ENCODE results near the gene SPATA32.

GRCh38 chr17:45234641-45235415 is 27.1 kb downstream of the SPATA32 start:
- TF ChIP-seq, protein P1, sequence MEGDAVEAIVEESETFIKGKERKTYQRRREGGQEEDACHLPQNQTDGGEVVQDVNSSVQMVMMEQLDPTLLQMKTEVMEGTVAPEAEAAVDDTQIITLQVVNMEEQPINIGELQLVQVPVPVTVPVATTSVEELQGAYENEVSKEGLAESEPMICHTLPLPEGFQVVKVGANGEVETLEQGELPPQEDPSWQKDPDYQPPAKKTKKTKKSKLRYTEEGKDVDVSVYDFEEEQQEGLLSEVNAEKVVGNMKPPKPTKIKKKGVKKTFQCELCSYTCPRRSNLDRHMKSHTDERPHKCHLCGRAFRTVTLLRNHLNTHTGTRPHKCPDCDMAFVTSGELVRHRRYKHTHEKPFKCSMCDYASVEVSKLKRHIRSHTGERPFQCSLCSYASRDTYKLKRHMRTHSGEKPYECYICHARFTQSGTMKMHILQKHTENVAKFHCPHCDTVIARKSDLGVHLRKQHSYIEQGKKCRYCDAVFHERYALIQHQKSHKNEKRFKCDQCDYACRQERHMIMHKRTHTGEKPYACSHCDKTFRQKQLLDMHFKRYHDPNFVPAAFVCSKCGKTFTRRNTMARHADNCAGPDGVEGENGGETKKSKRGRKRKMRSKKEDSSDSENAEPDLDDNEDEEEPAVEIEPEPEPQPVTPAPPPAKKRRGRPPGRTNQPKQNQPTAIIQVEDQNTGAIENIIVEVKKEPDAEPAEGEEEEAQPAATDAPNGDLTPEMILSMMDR (IDR thresholded peaks at IDR 0.05): peak in 3 of 6 experiments; percentile 16 to 23 (median 18)
- no peak for TF ChIP-seq POLR2A (IDR thresholded peaks at IDR 0.05)
